Stimulated activated CD8-positive, alpha-beta memory T cell treated with anti-CD3 and anti-CD28 coated beads, Interleukin-4, amount 100 ng/mL, for 24 hours (primary cell): Measurements from ENCODE around the gene PDE11A.

ENCODE experiments used
- DNase-seq: peaks from one replicate; pipeline ENCODE4 v3.0.0-alpha.2; 2020; ENCODE audit warnings: low read depth

The PDE11A gene

GRCh38 chr2:177692042-177692782, 380.4 kb downstream of the PDE11A start:
- no peak for DNase-seq

DNA sequence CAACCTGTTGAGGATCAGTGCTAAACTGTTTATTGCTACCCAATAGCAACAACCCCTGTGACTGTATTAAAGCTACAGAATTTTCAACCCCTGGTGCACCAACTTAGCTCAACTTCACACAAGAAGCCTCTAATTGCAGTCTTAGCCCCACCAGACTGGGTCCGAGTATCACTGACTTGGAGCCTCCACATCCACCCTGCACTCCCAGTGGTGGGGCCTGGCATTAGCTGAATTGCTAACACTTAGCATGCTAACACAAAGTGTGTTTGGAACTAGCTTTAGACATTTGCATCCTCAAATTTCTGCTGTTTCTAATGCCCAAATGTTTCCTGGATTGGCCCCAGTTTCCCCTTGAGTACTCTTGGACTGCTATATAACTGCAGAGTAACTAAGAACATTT, 381.4 kb downstream of the PDE11A start:
- no peak for DNase-seq

DNA sequence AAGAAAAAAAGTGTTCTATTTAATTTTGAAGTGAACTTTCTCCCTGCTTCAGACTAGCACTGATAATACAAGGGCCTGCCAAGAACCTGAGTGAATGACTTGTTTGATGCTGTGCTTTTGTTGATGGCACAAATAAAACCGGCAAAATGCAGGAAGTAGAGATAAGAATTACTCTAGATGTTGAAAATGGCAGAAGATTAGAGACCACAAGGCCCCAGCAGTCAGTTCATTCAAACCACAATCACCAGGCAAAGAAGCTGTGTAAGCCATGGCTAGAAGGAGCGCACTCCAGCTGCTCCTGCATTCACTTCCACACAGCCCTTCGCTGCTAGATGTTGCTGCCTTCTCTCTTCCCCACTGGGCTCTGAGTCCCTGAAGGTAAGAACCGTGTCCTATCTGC, 383.0 kb downstream of the PDE11A start:
- DNase-seq, result no peak

GRCh38 chr2:177688844-177689243, 383.7 kb downstream of the PDE11A start:
- no peak for DNase-seq

- no peak for DNase-seq
Measured at GRCh38 chr2:177683661-177684069, 388.9 kb downstream of the PDE11A start.

GRCh38 chr2:177682836-177683660, 389.5 kb downstream of the PDE11A start:
- no peak for DNase-seq

DNA sequence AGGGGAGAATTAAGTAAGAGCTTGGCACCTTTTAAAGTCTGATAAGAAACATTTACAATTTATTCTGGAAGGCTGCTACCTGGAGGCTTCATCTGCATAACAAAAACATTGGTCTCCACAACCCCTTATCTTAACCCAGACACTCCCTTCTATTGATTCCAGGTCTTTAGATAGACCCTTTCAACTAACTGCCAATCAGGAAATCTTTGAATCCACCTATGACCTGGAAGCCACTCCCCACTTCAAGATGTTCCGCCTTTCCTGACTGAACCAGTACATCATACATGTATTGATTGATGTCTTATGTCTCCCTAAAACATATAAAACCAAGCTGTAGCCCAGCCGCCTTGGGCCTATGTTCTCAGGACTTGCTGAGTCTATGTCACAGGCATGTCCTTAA, 390.6 kb downstream of the PDE11A start:
- DNase-seq, result no peak

DNA sequence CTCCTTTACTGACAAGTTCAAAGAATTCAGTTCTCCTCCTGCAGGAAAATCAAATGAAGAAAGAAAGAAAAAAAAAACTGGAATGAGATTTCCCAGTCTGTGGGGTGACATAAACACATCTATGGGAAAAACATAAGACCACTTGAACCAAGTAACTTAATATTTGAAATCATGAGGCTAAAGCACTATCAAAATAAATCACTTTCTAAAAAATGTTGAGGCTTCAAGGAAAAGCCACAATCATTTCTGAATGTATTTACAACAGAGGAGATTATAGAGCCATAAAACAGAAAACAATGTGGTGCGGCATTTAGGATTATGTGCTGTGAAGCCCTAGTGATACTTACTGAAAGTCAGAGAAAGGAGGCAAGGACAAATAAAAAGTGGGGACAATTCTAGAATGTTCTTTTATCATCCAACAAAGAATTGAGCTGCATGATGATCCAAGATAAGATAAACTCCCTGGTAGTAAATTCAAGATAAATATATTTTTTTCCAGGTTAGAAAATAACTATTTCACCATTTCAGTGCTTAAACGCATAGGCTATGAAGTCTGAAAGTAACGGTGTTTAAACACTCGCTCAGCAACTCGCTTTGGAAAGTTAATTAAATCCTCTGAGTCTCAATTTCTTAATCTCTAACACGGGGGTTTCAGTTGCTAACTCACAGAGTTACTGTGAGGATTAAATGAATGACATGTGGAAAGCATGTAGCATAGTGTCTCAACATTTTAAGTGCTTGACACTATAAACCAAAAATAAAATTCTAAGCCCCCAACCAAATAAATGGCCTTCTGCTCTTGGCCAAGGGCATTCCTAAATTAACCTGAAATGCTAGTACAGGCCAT, 391.5 kb downstream of the PDE11A start:
- no peak for DNase-seq

GRCh38 chr2:177679611-177680605, 392.7 kb downstream of the PDE11A start:
- no peak for DNase-seq

DNA sequence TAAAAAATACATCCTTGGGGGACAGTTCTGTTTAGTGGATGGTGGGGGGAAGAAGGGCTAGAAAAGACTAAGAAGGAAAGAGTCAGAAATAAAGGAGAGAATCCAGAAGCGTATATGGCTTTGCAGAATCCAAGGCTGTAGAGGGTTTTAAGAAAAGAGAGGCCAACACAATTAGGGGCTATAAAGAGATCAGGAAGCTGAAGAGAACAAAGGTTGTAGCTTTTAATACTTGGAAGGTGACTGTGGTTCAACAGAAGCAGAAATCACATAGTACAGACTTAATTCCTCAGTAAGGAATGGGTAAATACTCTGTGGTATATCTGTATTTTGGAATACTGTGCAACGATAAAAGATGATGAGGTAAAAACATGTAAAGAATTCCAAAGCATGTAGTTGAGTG, 393.6 kb downstream of the PDE11A start:
- no peak for DNase-seq

DNA sequence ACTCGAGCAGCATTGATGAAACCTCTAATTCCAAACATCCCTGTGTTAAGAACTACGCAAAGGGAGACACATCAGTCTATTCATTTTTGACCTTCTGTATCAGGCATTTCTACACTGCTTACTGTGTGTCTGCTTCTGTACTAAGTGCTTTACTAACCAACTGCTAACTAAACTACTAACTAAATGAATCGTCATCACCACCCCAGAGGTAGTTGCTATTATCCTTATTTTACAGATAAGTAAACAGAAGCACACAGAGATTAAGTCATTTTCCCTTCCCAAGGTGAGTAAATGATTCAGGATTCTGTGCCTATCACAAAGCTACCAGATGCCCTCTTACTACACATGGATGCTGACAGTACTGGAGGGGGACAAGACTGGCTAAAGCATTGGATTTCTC, 395.9 kb downstream of the PDE11A start:
- no peak for DNase-seq

GRCh38 chr2:177675825-177676224, 396.8 kb downstream of the PDE11A start:
- no peak for DNase-seq

GRCh38 chr2:177675350-177675821, 397.2 kb downstream of the PDE11A start:
- no peak for DNase-seq

GRCh38 chr2:177673602-177674595, 398.7 kb downstream of the PDE11A start:
- no peak for DNase-seq

DNA sequence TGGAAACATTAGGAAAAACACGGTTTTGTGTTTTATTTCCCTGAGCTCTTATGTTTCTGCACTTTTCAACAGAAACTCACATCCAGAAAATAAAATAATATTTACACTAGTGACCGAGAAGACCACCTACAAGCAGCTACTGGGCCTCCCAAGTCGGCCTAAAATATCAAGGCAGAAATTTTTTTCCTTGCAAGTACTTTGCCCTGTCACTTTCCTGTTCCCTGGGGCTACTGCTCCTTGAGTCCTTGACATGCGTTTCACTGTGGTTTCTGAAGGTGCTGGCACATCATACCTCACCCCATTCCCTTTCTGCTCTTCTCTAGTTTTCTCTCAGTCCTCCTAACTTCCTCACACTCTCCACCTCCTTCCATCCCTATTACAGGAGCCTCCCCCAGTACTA, 400.9 kb downstream of the PDE11A start:
- DNase-seq, result no peak

DNA sequence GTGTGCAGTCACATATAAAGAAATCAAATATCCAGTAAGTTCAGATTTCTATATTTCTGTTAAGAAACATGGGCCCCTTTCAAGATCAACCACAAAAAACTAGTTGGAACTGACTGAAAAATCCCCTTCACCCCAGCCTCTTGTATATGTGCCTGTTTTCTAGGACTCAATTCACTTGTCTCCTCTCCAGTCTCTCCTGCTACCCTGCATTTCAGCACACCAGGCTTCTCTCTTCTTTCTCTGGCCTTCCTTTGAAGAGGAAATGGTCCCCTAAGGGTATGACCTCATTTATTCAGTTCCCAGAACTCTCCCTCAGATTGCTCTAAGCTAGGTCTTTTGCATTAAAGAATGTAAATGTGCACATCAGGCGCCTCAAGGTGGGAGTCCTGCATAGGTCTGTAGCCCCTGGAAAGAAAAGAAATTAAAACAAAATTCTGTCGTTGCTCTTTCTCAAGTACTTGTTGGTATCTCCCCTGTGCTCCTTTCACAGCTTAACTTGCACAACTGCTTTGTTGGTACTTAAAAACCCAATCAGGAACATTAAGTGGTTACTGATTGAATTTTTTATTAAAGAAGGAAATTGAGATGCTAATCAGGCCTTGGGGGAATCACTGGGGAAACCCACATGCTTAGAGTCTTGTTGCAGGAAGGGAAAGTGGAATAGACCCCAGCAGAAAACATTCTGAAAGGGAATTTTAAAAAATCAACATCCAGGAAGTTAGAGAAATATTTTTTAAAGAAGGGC, 401.6 kb downstream of the PDE11A start:
- DNase-seq, result no peak

DNA sequence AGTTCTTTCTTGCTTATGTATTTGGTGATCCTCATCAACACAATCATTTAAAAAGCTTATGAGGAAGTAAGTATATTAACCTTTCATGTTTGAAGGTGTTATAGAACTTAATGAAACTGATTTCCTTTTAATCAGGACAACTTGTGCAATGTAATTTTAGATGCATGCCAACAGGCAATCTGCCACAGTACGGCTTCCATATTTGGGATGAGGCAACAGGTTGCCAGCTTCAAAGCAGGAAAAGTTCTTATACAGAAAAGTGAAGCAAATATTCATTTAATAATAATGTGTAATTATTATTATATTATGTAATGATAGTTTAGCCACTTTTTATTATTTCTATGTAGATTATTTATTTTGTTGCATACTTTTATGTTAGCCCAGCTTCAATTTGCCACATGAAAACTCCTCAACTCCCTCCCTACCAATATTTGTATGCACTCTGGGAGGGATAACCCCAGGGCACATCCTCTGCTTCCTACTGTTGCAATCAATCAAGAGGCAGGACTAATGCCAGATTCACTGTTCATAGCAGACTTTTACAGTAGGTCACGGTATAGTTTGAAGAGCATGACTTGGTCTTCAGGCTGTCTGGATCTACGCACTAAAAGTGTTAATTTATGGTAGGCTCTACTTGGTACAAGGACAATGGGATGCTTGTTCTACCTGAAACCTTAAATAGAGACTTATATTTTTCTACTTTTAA, 402.8 kb downstream of the PDE11A start:
- DNase-seq, result no peak

GRCh38 chr2:177669201-177669600, 403.4 kb downstream of the PDE11A start:
- DNase-seq, result no peak

GRCh38 chr2:177668617-177669016, 404.0 kb downstream of the PDE11A start:
- no peak for DNase-seq
